OCI-LY1 (cell line): ENCODE measurements around the gene C11orf91.
A peak's percentile ranks its signal among the peaks of the same experiment; 100 is the strongest.

Experiments used
- H2AFZ ChIP-seq: fragments of 200-600 bp; sonication (generic), shearing (Covaris generic); 2 replicates; pipeline ENCODE4 v1.6.0; 2014; ENCODE audit warnings: antibody characterized with exemption, mild to moderate bottlenecking, low read length
- H3F3A ChIP-seq: fragments of 200-600 bp; sonication (generic), shearing (Covaris generic); 2 replicates; pipeline ENCODE4 v1.6.0; 2014; ENCODE audit warnings: mild to moderate bottlenecking, antibody characterized with exemption, low read length, moderate library complexity; ENCODE audit not compliant: insufficient read depth
- H3K27ac ChIP-seq: fragments of 200-600 bp; sonication (generic); 2 replicates; pipeline ENCODE4 v1.5.1; 2014; ENCODE audit warnings: low read length, mixed run types, mild to moderate bottlenecking, low read depth; ENCODE audit not compliant: poor library complexity, severe bottlenecking
- H3K27me3 ChIP-seq: fragments of 200-600 bp; sonication (generic); 2 replicates; pipeline ENCODE4 v1.6.0; 2014; ENCODE audit warnings: antibody characterized with exemption, mild to moderate bottlenecking, low read length, moderate library complexity; ENCODE audit not compliant: insufficient read depth
- H3K36me3 ChIP-seq: fragments of 200-600 bp; sonication (generic); 2 replicates; pipeline ENCODE4 v1.6.1; 2014; ENCODE audit warnings: mild to moderate bottlenecking, antibody characterized with exemption, low read length, moderate library complexity, mixed read lengths; ENCODE audit not compliant: insufficient read depth
- H3K4me1 ChIP-seq: fragments of 200-600 bp; sonication (generic); 2 replicates; pipeline ENCODE4 v1.5.1; 2014; ENCODE audit warnings: mild to moderate bottlenecking, low read length, moderate library complexity; ENCODE audit not compliant: insufficient read depth, severe bottlenecking
- H3K4me2 ChIP-seq: fragments of 200-600 bp; sonication (generic), shearing (Covaris generic); 2 replicates; pipeline ENCODE4 v1.6.1; 2014; ENCODE audit warnings: low read length
- H3K4me3 ChIP-seq: fragments of 200-600 bp; sonication (generic); 2 replicates; pipeline ENCODE4 v1.5.1; 2014; ENCODE audit warnings: low read length, low read depth, mild to moderate bottlenecking, mixed read lengths; ENCODE audit not compliant: poor library complexity, severe bottlenecking
- H3K79me2 ChIP-seq: fragments of 200-600 bp; shearing (Covaris generic); 2 replicates; pipeline ENCODE4 v1.6.1; 2016; ENCODE audit warnings: mixed run types, low read length, mixed read lengths; ENCODE audit not compliant: insufficient read depth
- H3K9ac ChIP-seq: fragments of 200-600 bp; sonication (generic), shearing (Covaris generic); 2 replicates; pipeline ENCODE4 v1.6.1; 2014; ENCODE audit warnings: mild to moderate bottlenecking, low read length, mixed read lengths
- H3K9me2 ChIP-seq: fragments of 200-600 bp; sonication (generic), shearing (Covaris generic); 2 replicates; pipeline ENCODE4 v1.6.1; 2014; ENCODE audit warnings: low read depth, mild to moderate bottlenecking, low read length, mixed read lengths
- H3K9me3 ChIP-seq: fragments of 200-600 bp; shearing (Covaris generic); 2 replicates; pipeline ENCODE4 v1.6.1; 2014; ENCODE audit warnings: low read length, mixed read lengths
- H4K20me1 ChIP-seq: fragments of 200-600 bp; sonication (generic), shearing (Covaris generic); 2 replicates; pipeline ENCODE4 v1.6.0; 2016; ENCODE audit warnings: mild to moderate bottlenecking, low read length; ENCODE audit not compliant: insufficient read depth
- CTCF ChIP-seq: fragments of 200-600 bp; sonication (generic), shearing (Covaris generic); IDR thresholded peaks from 2 replicates; pipeline ENCODE4 v1.5.1; 2017; ENCODE audit warnings: mild to moderate bottlenecking, antibody characterized with exemption, low read length, moderate library complexity, mixed read lengths
- EZH2 ChIP-seq: fragments of 200-600 bp; sonication (generic), shearing (Covaris generic); IDR thresholded peaks from 2 replicates; pipeline ENCODE4 v1.8.0; 2017; ENCODE audit warnings: borderline replicate concordance, mixed run types, mild to moderate bottlenecking, antibody characterized with exemption, low read length, moderate library complexity, mixed read lengths

C11orf91 gene

GRCh38 chr11:33700502-33701271, at the start of gene C11orf91:
Gene C11orf91, minus strand, starts transcription at chr11:33700826. Its CDS starts 86 bp downstream, at chr11:33700740.
- H3K36me3 ChIP-seq: 0 out of 2 replicates have a peak, but pooled peaks cover 3% of the 10 kb centered on the region
- H3K27ac ChIP-seq: no peak within 1 kb of the TSS
- no peaks in the 10 kb centered on the region for H3F3A ChIP-seq
- H3K79me2 ChIP-seq: no peaks in the 10 kb centered on the region
- H3K4me3 ChIP-seq: peak within 1 kb of the TSS; percentile 57
- peak within 1 kb of the TSS; percentile 41; the same call in 1 of the 2 replicates for H3K9ac ChIP-seq
- H3K9me3 ChIP-seq: no peaks in the 10 kb centered on the region
- H4K20me1 ChIP-seq: no peaks in the 10 kb centered on the region
- H3K27me3 ChIP-seq: 0 out of 2 replicates have a peak, but pooled peaks cover 4% of the 10 kb centered on the region
- H3K4me2 ChIP-seq: peak within 1 kb of the TSS; percentile 77
- H3K9me2 ChIP-seq: no peaks in the 10 kb centered on the region
- no peak for TF ChIP-seq EZH2
- no peak for TF ChIP-seq CTCF
- no peak within 1 kb of the TSS for H2AFZ ChIP-seq
- H3K4me1 ChIP-seq: peaks cover 11% of the 10 kb centered on the region

DNA sequence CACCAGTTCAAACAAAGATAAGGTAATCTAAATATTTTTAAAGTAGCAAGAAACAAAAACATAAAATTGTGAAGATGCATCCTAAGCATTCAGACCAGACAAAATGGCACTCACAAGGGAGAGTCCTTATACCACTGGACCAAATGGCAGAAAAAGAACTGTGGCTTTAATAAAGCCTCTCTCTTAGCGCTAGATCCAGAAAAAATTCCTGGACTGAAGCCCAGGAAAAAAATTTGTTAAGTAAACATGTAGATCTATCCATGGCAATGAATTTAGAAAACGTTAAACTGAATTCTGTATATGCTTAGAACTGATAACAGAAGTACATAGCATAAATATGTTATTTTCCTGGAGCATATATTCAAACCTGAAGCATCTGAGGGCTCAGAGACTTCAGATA, 47.4 kb upstream of the C11orf91 start:
- Histone ChIP-seq H3K9ac (no peak overlapping the region), H3K79me2 (no peaks in the 10 kb centered on the region), H3K36me3 (peaks cover 25% of the 10 kb centered on the region; the same call in 1 of the 2 replicates), H3K9me3 (no peaks in the 10 kb centered on the region), H3K4me2 (no peak overlapping the region), H3K4me3 (no peak overlapping the region), H3K27me3 (no peaks in the 10 kb centered on the region), H3K4me1 (no peaks in the 10 kb centered on the region), H3K27ac (no peak overlapping the region), H2AFZ (no peak overlapping the region), H3F3A (no peaks in the 10 kb centered on the region), H3K9me2 (no peaks in the 10 kb centered on the region), H4K20me1 (no peaks in the 10 kb centered on the region)
- TF ChIP-seq CTCF: no peak
- no peak for TF ChIP-seq EZH2

- Histone ChIP-seq H3K4me2 (no peak overlapping the region), H3K27me3 (no peaks in the 10 kb centered on the region), H3K4me1 (no peaks in the 10 kb centered on the region), H3K79me2 (no peaks in the 10 kb centered on the region), H3K9me3 (no peaks in the 10 kb centered on the region), H3K27ac (no peak overlapping the region), H3K9me2 (no peaks in the 10 kb centered on the region), H3F3A (no peaks in the 10 kb centered on the region), H2AFZ (no peak overlapping the region), H3K9ac (no peak overlapping the region), H4K20me1 (no peaks in the 10 kb centered on the region), H3K36me3 (peaks cover 12% of the 10 kb centered on the region; the same call in 1 of the 2 replicates), H3K4me3 (no peak overlapping the region)
- TF ChIP-seq CTCF: no peak
Observed at GRCh38 chr11:33743291-33743690, 42.7 kb upstream of the C11orf91 start.
